MCF 10A (cell line): ENCODE measurements around the gene SRRD. TPM values are rescaled to one million over a fixed set of nuclear protein-coding genes. Genes with fewer than 3 reads are reported as not detected.

Source experiments
- BruUV-seq: library from RNA; stranded (reverse); fragments of 400-500 nt; replicated peaks from 2 replicates; lab custom pipeline; 2021; lab: Mats Ljungman, UMichigan
- CTCF ChIA-PET: fragments of 300-600 bp; sonication (Branson Sonifier 250); formaldehyde crosslinking; extraction: SDS; loops from one replicate; lab custom pipeline; 2021; ENCODE audit warnings: antibody characterized with exemption, inconsistent platforms; lab: Yijun Ruan, JAX
- POLR2A ChIA-PET: fragments of 300-600, 350-650 bp; sonication (Branson Sonifier 250); formaldehyde crosslinking; extraction: SDS; loops from one replicate; lab custom pipeline; 2020; ENCODE audit warnings: antibody characterized with exemption, inconsistent platforms; lab: Yijun Ruan, JAX
- DNase-seq: peaks from one replicate; pipeline ENCODE4 v3.0.0-alpha.2; 2018; ENCODE audit not compliant: unreplicated experiment
- H3K27ac Mint-ChIP-seq: one replicate; pipeline ENCODE4 v1.8.0; 2022; ENCODE audit warnings: mild to moderate bottlenecking, low read depth, mixed read lengths; ENCODE audit not compliant: unreplicated experiment
- H3K27me3 Mint-ChIP-seq: one replicate; pipeline ENCODE4 v1.8.0; 2022; ENCODE audit warnings: mixed read lengths; ENCODE audit not compliant: insufficient read depth, unreplicated experiment
- H3K36me3 Mint-ChIP-seq: one replicate; pipeline ENCODE4 v1.8.0; 2022; ENCODE audit warnings: mild to moderate bottlenecking, moderate library complexity, mixed read lengths; ENCODE audit not compliant: insufficient read depth, unreplicated experiment
- H3K4me1 Mint-ChIP-seq: one replicate; pipeline ENCODE4 v1.8.0; 2022; ENCODE audit warnings: mixed read lengths; ENCODE audit not compliant: insufficient read depth, unreplicated experiment
- H3K4me3 Mint-ChIP-seq: one replicate; pipeline ENCODE4 v1.8.0; 2022; ENCODE audit warnings: mild to moderate bottlenecking, moderate library complexity, mixed read lengths; ENCODE audit not compliant: unreplicated experiment
- H3K9me3 Mint-ChIP-seq: one replicate; pipeline ENCODE4 v1.8.0; 2022; ENCODE audit warnings: mixed read lengths; ENCODE audit not compliant: unreplicated experiment
- CTCF ChIP-seq: fragments of 200-600 bp; IDR thresholded peaks from one replicate; pipeline ENCODE4 v1.8.0; 2022; ENCODE audit warnings: antibody characterized with exemption, mild to moderate bottlenecking; ENCODE audit not compliant: unreplicated experiment
- intact Hi-C: fragments of 100-400 bp; cut with micrococcal nuclease; formaldehyde crosslinking; loops from 2 replicates; pipeline ENCODE4 v1.14.1; 2022
- total RNA-seq: library from RNA; stranded (reverse); gene quantifications from 2 replicates; pipeline ENCODE4 v1.2.3, GENCODE V29; 2022

The SRRD gene
- total RNA-seq, 1 experiment from 2014 or later, result 27.9 TPM

- H3K4me1 Mint-ChIP-seq, result peaks cover 63% of the 10 kb centered on the region
- BruUV-seq, result no TSS peak
- no peaks in the 10 kb centered on the region for H3K9me3 Mint-ChIP-seq
- H3K27ac Mint-ChIP-seq, result peak overlapping the region; percentile 99
- intact Hi-C loops, result no loop called here
- peak overlapping the region; percentile 95 for H3K4me3 Mint-ChIP-seq
- H3K27me3 Mint-ChIP-seq, result no peaks in the 10 kb centered on the region
- TF ChIP-seq CTCF, result no peak
- ChIA-PET POLR2A (interaction anchor here (0.9 to 6.1 kb wide), 9 partner anchors 9 to 183 kb away, joined by 3 to 62 read pairs (median 7); partner anchors contain the start of gene TFIP11), CTCF (interaction anchor here (1.0 to 1.9 kb wide), 6 partner anchors 8 to 118 kb away, joined by 3 to 12 read pairs (median 6); no protein-coding TSS in a partner anchor)
- DNase-seq, result no peak
- H3K36me3 Mint-ChIP-seq, result peaks cover 17% of the 10 kb centered on the region
These were observed 1.5 kb upstream of the SRRD start for GRCh38 chr22:26482161-26482560.

- POLR2A ChIA-PET, result interaction anchor here (0.6 to 6.1 kb wide), 21 partner anchors 8 to 1494 kb away, joined by 3 to 62 read pairs (median 4); partner anchors contain the start of gene TFIP11
- intact Hi-C loops, result no loop called here
- no peak for TF ChIP-seq CTCF
- Mint-ChIP-seq H3K27ac (peak overlapping the region; percentile 99), H3K4me1 (peaks cover 54% of the 10 kb centered on the region), H3K4me3 (peak overlapping the region; percentile 95), H3K36me3 (peaks cover 15% of the 10 kb centered on the region), H3K27me3 (no peaks in the 10 kb centered on the region), H3K9me3 (no peaks in the 10 kb centered on the region)
- TSS peak; percentile 53 for BruUV-seq
- CTCF ChIA-PET, result interaction anchor here (0.6 to 1.9 kb wide), 9 partner anchors 9 to 172 kb away, joined by 3 to 8 read pairs (median 4); no protein-coding TSS in a partner anchor
- no peak for DNase-seq
These were observed 636 bp upstream of the SRRD start for GRCh38 chr22:26483043-26483438.

DNA sequence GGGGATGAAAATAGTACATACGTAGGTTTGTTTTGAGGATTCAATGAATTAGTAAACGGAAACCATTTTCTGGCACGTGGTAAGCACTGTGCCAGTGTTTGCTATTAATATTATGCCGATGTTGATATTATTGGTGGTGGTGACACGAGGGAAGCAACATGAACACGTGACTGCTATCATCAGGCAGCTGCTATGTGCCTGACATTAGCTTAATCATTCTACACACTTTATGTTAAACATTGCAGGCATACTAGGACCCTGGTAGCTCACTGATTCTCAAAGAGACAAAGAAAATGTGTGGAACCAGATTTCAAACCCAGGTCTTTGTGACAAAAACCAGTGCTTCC lies 656 bp downstream of the SRRD start:
- Mint-ChIP-seq H3K4me3 (peak overlapping the region; percentile 95), H3K27me3 (no peaks in the 10 kb centered on the region), H3K9me3 (no peaks in the 10 kb centered on the region), H3K36me3 (peaks cover 25% of the 10 kb centered on the region), H3K27ac (peak overlapping the region; percentile 99), H3K4me1 (peaks cover 49% of the 10 kb centered on the region)
- ChIA-PET POLR2A (interaction anchor here (0.7 to 6.1 kb wide), 18 partner anchors 10 to 1435 kb away, joined by 3 to 62 read pairs (median 6); partner anchors contain the start of genes PITPNB, TFIP11 and TPST2), CTCF (interaction anchor here (0.5 to 2.8 kb wide), 12 partner anchors 9 to 1507 kb away, joined by 3 to 9 read pairs (median 4); no protein-coding TSS in a partner anchor)
- TSS peak; percentile 51 for BruUV-seq
- no peak for DNase-seq
- TF ChIP-seq CTCF, result no peak
- intact Hi-C loops, result no loop called here

- Mint-ChIP-seq H3K27me3 (no peaks in the 10 kb centered on the region), H3K27ac (peak overlapping the region; percentile 99), H3K36me3 (peaks cover 30% of the 10 kb centered on the region), H3K9me3 (no peaks in the 10 kb centered on the region), H3K4me1 (peaks cover 42% of the 10 kb centered on the region), H3K4me3 (peak overlapping the region; percentile 95)
- DNase-seq, result peak; percentile 46
- CTCF ChIA-PET, result interaction anchor here (0.6 to 2.8 kb wide), 6 partner anchors 9 to 118 kb away, joined by 3 to 9 read pairs (median 3); no protein-coding TSS in a partner anchor
- no TSS peak for BruUV-seq
- intact Hi-C loops, result no loop called here
- POLR2A ChIA-PET, result interaction anchor here (0.7 to 6.1 kb wide), 16 partner anchors 9 to 1435 kb away, joined by 3 to 62 read pairs (median 6); partner anchors contain the start of genes PITPNB, TFIP11 and TPST2
- TF ChIP-seq CTCF, result no peak
These were observed 1.3 kb downstream of the SRRD start for GRCh38 chr22:26485013-26485412.
